NCI-H2081 (cell line): ENCODE measurements around the gene TEC.

Source experiments
- DNase-seq, 2 experiments: peaks; one replicate each; lab custom pipeline; 2025; lab: John Stamatoyannopoulos, UW

The TEC gene

GRCh38 chr4:48269861-48270522, 354 bp upstream of the TEC start:
- peak; percentile 75 to 81 for DNase-seq

- DNase-seq, result no peak
Measured at GRCh38 chr4:48267574-48267973, 2.1 kb downstream of the TEC start.

DNA sequence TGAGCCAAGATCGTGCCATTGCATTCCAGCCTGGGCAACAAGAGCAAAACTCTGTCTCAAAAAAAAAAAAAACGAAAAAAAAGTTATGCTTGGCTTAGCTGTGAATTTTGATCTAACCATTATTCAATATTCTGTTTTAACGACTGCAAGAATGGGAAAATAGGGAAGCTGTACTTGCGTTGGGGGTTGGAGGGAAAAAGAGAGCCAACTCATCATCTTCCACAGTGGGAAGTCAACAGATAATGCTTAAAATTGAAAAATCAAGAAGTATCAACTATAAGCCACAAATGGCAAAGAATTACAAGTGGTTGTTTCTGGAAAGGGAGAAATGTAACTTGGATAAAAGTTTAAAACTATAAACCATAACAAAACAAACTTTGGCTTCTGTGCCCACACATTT, 2.9 kb downstream of the TEC start:
- no peak for DNase-seq

GRCh38 chr4:48262926-48263325, 6.7 kb downstream of the TEC start:
- DNase-seq, result no peak

- DNase-seq, result no peak
Measured at GRCh38 chr4:48262484-48262883, 7.2 kb downstream of the TEC start.

DNA sequence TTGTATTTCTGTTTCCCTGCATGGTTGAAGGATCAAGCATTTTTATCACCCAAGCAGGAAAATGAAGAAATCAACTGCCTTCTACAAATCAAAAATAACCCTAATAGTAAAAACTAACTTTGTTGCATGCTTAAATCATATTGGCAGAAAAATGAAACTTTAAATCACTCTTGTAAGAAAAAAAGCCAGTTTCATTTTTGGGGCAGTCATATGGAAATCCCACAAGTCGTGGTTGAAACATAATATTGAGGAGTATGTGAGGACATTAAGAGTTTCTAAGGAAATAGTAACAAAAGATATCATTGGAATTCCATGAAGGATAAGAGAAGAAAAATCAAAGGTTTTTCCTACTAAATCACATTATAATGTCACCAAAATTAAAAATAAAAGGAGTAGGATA, 8.4 kb downstream of the TEC start:
- DNase-seq, result no peak

GRCh38 chr4:48259748-48260147, 9.9 kb downstream of the TEC start:
- no peak for DNase-seq

DNA sequence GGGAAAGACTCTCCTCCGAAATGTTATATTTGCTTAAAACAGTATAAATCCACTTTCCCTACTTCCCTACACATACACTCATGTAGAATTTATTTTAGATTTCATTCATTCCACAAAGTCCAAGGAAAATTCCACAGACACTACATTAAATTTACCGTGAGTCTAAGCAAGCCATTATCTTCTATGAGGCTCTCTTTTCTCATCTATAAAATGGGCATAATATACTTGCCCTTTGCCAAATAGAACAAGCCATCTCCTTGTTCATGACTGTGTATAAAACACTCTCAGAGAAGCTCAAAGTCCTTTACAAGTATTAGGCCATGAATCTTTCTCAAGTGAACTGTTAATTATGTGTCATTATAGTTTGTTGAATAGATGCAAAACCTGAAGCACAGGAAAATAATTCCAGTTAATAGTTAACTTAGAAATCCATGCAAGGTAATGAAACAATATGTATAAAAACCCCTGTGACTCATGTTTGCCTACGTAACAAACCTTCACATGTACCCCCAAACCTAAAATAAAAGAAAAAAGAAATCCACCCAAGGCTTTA, 10.7 kb downstream of the TEC start:
- no peak for DNase-seq

DNA sequence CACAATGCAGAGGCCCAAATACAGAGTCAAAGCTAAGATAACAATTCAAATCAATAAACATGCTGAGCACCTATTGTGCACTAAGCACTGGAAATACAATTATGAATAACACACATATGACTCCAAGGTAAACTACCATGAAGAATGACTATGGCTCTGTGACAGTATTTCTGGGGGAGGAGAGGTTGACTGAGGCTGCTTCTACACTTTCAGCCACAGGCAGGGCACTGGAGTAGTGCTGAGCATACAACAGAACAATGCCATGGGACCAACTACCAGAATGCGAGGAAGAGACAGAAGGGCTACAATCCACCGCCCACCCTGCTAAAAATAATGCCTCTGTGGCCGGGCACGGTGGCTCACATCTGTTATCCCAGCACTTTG, 13.7 kb downstream of the TEC start:
- peak in 1 of 2 experiments; percentile 32 for DNase-seq

GRCh38 chr4:48255072-48255958, 14.3 kb downstream of the TEC start:
- DNase-seq, result peak in 1 of 2 experiments; percentile 28

DNA sequence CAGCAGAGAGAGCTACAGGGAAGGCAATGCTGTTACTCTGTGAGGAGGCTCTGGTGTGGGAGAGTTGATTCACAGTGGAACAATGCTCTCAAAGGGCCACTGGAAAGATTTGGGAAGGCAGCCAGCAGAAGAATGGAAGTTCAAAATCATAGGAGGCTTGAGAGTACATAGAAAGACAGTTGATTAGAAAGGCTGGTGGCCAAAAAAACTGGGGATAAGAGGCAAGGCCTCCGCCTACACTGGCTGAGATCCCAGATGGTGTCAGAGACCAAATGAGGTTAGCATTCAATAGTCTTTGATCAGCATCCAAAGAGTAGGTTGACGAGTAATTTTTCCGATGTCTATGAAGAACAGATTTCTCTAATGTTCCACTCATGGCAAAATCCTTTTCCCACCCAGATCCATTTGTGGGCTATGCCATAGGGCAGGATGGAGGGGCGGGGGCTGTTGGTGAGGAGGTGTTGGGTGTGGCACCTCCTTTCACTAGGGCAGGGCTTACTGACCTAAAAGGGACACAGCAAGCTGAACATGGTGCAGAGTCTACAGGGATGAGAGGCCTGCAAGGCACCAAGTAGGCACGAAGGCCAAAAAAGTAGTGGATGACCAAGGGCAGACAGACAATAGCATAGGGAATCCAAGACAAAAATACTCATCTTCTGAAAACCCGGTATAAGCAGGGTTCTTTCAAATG, 15.1 kb downstream of the TEC start:
- peak; percentile 79 to 94 for DNase-seq

- no peak for DNase-seq
Measured at GRCh38 chr4:48252313-48252712, 17.3 kb downstream of the TEC start.

DNA sequence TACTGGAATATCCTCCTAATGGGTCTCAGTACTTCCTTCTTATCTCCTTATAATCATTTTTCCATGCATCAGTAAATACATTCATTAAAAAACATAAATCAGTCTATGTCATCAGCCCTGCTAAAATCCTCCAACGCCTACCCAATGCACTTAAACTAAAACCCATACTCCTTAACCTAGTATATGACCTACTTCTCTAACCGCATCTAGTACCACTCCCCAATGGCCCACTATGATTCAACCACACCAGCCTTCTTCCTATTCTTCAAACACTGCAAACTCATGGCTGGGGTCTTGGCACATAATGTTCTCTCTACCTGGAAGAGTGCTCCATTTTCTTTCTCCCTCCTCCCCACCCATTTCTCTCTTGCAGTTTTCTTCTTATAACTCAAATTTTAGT, 18.7 kb downstream of the TEC start:
- no peak for DNase-seq

DNA sequence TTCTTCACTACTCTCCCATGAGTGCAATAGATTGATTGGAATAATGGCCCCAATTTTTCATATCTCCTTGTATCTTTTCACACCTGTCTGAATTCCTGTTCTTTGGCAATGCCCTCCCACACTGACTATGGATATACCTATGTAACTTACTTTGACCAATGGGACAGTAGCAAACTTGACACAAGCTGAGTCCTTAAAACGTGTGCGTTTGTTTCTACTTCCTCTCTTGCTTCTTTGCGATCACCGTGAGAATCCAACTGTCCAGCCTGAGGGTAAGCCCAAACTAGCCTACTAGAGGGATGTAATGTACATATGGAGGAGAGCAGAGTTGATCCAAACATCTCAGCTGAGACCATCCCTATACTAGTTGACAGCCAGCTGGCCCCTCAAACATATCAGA, 19.3 kb downstream of the TEC start:
- DNase-seq, result no peak

GRCh38 chr4:48249378-48249777, 20.3 kb downstream of the TEC start:
- no peak for DNase-seq

GRCh38 chr4:48248559-48248953, 21.1 kb downstream of the TEC start:
- DNase-seq, result no peak

- DNase-seq, result no peak
Measured at GRCh38 chr4:48247878-48248558, 21.6 kb downstream of the TEC start.

- DNase-seq, result no peak
Measured at GRCh38 chr4:48247142-48247877, 22.3 kb downstream of the TEC start.

- no peak for DNase-seq
Measured at GRCh38 chr4:48244665-48245064, 25.0 kb downstream of the TEC start.

GRCh38 chr4:48243887-48244286, 25.8 kb downstream of the TEC start:
- DNase-seq, result no peak

DNA sequence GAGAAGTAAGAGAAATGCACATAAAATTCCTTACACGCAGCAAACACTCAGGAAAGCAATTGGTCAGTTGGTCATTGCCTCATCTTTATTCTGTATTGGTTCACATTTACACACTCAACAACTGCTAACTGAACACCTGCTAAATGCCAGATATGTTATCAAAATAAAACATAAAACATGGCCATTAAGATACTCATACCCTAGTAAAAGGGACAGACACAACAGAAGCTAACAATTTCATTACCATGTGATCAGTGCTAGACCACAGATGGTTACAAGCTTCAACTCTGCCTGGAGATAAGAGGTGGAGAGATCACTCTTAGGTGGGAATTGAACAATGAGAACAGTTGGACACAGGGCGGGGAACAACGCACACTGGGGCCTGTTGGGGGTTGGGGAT, 26.2 kb downstream of the TEC start:
- no peak for DNase-seq
